NK-92 treated with Interleukin-12 subunit alpha and Interleukin-12 subunit beta, amount 100 ng/mL, for 24 hours (cell line): ENCODE data around the gene KCNE3.

Source experiments
- DNase-seq: peaks from one replicate; lab custom pipeline; 2025; lab: John Stamatoyannopoulos, UW

Gene KCNE3, protein sequence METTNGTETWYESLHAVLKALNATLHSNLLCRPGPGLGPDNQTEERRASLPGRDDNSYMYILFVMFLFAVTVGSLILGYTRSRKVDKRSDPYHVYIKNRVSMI

DNA sequence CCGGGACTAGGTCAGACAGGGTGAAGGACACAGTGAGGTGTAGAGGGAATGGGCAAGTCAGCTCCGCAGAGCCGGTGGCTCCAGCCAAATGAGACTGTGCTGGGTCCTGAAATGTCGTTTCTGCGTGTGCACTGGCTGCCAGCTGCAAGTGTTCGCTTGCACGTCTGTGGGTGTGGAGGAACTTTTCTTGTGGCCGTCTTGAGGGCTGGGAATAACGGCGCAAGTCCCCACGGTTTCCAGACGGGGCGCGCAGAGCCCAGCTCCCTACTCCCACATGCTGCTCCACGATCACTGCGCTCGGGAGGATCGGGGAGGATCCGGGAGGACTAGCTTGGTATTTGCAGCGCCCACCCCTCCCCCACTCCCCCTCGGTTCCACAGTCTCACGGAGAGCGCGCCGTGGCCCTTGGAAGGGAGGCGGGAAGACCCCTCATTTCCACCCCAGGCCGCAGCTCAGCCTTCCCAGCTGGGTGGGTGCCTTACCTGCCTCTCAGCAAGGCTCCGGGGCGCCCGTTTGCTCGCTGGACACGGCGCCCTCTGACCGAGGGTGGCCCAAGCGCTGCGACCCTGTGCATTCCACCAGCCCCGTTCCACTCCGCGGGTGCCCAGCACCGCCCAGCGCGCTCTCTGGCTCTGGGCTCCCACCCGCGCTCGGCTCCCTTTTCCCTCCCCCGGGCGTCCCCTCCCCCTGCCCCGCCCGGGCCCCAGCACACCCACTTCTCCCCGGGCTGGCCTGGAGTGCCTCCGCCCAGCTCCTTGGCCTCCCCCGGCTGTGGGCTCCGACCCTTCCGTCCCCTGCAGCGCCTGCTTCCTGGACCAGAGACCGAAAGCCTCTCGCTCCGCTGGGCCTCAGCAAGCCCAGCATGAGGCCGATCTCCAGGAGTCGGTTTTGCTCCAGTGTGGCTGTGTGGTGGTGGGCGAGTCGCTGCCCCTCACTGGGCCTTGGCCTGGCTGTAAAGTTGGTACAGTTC is at the start of gene KCNE3:
KCNE3 (minus strand) TSS at position 634 of the 970 bp plus-strand sequence. CDS start 9,986 bp downstream, outside the sequence.
- no peak for DNase-seq

DNA sequence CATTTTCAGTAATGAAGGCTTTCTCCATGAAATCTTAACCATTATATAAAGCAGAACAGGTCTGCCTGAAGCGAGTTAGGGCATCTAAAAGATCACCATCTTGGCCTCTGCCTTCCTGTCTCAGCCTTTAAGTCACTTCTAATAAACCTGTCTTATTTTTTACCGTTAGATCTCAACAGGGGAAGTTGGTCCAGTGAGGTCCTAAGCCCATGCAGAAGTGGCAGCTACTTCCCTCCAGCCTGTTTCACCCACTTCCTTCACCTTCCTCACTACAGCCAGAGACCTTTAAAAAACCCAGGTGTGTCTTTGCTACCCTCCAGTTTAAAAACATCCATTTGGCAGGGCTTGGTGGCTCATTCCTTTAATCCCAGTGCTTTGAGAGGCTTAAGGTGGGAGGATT is 40.2 kb upstream of the KCNE3 start:
- DNase-seq: no peak

DNA sequence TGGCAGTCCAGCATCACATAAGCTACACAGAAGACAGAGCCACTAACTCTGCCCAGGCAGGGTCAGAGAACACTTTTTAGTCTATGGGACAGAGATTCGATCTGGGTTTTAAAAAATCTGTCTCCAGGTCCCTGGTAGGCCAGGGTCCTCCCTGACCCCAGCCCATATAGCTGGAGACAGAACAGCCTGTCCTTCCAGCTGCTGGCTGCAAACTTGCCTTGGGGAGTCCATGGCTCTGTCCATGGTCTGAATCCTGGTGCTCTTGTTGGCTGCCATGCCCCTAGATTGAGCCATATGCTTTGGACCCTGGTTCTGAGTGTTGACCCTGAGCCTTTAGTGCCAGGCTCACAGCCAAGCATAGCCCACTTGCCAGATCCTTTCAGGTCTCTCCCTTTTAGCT is 39.5 kb upstream of the KCNE3 start:
- no peak for DNase-seq

DNA sequence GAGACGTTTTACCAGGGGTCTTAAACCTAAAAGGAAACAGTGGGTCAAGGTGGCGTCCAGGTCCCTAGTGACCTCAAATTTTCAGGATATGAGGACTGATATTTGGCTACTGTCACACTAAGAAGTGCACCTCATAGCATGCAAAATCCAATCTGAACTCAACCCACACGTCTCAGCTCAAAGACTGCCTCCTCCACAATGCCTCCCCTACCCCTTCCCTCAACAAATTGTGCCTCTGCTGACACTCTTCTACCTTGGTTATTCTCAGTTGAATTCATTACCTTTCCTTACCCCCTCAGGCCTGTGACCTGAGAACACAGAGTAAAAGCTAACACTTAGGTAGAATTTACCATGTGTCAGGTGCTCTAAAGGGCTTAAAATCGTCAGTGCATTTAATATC is 38.6 kb upstream of the KCNE3 start:
- no peak for DNase-seq

DNA sequence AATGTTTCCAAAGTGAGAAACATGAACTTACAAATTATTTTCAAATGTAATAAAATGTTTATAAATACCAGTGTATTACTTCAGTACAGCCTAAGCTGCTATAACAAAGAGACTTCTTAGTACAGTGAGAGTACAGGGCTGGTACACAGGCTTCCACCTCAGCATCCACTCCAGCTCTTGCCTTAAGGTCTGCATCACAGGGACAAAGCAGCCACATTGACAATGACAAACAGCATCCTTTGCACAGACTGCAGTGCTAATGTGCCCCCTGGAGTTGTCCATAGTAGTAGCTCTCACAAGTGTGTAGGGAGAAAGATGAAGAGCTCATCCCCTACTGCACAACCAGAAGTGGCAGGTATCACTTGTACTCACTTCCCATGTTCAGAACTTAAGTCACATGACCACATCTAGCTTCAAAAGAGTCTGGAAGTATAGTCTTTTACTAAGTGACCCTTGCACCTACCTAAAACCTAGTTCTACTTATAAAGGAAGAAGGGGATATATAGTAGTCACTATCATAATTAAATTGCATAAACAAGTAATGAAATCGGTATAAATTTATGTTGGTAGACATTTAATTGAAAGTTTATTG is 36.8 kb upstream of the KCNE3 start:
- DNase-seq: no peak

DNA sequence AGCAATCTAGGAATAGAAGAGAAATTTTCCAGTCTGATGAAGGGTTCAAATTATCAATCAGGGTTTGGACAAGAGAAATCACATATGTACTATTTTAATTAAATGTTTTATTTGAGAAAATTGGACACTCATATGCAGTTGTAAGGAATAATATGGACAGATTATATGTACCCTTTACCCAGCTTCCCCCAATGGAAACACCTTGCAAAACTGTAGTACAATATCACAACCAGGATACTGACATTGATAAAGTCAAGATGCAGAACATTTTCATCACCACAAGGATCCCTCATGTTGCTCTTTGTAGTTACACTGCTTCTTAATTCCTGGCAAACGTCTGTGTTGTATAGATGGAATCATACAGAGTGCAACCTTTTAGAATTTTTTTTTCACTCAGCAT is 27.6 kb upstream of the KCNE3 start:
- no peak for DNase-seq

DNA sequence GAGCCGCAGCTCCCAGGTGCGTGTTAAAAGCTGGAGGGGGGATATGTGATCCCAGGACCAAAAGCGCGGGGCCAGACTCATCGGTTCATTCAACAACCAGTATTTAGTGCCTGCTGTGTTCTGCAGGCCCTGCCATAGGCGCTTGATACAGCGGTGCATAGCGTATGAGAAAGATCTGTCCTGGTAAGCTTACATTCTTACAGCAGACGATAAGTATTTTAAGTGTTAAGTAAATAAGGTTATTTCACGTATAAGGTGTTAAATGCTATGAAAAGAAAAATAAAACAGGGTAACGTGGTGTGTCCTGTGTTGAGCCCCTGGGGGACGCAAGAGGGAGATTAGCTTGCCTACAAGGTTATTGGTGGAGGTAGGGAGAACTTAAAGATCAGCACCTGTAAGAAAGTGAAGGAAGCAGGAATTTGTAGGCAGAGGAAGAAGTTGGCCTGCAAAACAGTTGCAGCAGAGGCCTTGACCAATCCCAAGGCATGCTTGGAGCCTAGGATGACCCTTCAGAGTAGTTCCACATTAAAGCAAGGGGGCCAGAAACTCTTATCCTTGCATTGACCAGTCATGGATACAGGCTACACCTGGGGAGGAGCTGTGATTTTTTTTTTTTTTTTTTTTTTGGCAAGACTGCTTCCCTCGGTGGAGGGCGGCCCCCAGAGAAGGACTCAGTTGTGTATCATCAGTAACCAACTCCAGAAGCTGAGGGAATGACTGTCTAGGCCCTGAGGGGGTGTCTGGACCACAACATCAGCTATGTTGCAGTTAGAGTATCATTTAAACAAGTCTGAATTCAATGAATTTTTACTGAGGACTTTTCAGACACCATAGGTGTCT is 26.7 kb upstream of the KCNE3 start:
- no peak for DNase-seq

DNA sequence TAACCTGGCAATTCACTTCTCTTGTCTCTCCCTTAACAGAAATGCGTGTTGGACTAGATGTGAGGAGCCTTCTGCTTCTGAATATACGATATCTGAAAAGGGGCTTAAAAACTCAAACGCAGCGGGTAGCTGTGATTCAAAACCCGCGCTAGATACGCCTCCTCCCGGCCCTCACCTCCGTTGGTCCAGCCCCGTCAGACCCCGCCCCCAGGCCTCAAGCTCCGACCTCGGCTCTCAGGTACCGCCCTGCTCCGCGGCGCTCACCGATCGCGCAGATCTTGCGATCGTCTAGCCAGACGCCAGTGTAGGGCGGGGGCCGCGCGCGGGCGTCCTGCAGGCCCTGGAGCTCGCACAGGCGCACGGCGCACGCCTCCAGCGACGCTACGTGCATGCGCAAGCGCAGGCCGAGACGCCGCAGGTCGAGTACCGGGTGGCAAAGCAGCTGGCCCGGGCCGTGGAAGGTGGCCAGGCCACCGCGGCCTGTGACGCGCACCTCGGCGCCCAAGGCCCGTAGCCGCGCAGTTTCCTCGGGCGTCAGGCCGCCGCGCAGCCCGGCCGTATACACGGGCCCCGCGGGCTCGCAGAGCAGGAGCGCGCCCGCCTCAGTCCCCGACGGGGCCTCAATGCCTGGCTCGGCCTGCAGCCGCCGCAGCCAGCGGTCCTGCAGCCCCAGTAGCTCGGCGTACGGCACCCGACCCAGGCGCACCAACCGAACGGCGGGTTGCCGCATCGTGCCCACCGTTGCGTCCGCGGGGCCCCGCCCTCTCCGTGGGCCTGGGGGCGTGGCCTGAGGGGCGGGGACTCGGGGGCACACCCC is 25.8 kb upstream of the KCNE3 start, which contains the start of gene LIPT2:
LIPT2 (minus strand) TSS at position 751 of the 817 bp plus-strand sequence; CDS start at position 730, 21 bp downstream.
- DNase-seq: peak; percentile 97

DNA sequence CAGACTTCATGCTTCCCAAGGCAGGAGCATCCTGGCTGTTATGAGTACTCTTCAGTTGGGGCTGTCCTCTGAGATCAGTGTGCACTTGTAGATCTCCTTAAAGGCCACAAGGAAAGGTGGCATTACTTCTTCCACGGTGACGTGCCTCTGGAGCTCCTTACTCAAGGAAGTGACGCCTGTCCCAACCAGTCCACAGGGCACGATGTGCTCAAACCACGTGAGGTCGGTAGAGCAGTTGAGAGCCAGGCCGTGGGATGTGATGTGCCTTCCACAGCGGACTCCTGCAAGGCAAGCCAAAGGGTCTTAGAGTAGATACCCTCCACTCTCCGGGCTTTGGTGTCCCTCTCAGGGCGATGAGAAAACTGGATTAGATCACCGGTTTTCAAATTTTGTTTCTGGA is 24.7 kb upstream of the KCNE3 start:
- no peak for DNase-seq

DNA sequence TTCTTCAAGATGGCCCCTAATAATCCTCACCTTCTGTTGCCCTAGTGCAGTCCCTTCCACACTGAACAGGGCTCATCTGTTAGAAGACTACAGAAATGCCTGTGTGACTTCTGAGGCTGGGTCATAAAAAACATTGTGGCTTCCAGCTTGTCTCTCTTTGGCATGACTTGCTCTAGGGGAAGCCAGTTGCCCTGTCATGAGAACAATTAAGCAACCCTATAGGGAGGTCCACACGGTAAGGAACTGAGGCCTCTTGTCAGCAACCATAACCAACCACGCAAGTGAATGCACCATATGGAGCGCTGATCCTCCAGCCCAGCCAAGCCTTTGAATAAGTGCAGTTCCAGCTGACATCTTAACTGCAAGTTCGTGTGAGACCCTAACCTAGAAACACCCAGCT is 23.6 kb upstream of the KCNE3 start:
- no peak for DNase-seq

DNA sequence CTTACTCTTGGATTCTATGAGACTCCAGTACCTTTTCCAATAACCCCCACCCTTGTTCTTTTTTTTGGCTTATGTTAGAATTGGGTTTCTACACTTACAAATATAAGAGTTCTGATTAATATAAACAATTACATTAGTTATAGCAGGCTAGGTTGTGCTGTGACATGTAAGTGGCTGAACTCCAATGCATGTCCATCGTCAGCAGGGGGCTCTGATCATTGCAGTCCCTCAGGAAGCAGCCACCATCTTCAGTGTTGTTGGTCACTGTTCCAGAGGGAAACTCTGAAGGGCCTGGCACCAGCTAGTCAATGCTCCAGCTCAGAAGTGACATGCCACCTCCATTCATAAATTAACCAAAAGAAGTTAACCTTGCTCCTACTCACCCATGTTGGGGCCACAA is 20.5 kb upstream of the KCNE3 start:
- no peak for DNase-seq

DNA sequence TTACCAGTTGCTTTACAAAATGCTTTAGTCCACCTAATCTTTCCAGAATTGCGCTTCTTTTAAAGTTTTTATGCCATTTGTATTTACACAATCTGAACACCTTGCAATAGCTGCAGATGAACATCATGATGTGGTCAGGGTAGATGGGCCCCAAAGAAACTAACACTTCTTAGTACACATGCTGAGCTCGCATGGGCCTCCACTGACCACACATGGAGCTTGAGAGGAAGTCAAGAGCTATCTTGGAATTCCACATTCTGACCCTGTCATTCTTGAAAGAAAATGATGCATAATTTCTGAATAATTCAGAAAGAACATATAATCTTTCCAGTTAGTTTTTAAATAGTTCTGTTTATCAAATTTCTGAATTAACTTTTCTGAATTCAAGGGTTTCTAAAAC is 18.5 kb upstream of the KCNE3 start:
- DNase-seq: no peak

DNA sequence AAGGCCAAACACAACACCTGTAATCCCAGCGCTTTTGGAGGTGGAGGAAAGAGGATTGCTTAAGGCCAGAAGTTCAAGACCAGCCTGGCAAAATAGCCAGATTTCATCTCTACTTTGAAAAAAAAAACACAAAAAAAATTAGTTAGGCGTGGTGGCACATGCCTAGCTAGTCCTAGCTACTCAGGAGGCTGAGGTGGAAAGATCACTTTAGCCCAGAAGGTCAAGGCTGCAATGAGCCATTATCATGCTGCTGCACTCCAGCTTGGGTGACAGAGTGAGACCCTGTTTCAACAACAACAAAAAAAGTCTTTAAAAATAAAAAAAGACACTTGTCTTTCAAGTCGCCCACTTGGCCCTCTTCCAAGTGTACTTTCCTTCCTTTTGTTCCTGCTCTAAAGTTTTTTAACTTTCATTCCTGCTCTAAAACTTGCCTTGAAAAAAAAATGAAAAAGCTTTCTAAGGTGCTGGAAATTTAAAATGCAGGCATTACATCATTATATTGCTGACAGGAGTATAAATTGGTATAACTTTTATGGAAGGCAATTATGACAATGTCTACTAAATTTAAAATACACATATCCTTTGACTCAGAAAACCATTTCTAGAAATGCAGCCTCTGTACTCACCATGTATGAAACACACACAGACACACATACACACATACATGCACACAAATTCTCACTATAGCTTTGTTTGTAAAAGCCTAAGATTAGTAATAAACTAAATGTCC is 13.5 kb upstream of the KCNE3 start:
- DNase-seq: no peak

DNA sequence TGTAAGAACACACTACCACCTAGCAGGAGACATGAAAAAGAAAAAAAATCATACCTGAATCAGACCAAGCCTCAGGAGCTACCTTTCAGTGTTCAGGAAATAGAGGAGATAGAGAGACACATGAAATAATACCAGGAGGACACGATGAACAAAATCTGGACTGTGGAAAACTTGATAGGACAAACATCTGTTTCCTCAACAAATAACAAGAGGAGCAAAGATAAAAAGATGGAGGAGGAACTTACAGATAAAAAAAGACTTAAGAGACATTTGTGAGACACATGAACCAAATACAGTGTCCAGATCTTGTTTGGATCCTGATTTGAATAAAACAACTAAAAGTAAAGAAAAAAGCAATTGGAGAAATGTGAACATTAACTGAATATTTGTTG is 12.4 kb upstream of the KCNE3 start:
- no peak for DNase-seq

DNA sequence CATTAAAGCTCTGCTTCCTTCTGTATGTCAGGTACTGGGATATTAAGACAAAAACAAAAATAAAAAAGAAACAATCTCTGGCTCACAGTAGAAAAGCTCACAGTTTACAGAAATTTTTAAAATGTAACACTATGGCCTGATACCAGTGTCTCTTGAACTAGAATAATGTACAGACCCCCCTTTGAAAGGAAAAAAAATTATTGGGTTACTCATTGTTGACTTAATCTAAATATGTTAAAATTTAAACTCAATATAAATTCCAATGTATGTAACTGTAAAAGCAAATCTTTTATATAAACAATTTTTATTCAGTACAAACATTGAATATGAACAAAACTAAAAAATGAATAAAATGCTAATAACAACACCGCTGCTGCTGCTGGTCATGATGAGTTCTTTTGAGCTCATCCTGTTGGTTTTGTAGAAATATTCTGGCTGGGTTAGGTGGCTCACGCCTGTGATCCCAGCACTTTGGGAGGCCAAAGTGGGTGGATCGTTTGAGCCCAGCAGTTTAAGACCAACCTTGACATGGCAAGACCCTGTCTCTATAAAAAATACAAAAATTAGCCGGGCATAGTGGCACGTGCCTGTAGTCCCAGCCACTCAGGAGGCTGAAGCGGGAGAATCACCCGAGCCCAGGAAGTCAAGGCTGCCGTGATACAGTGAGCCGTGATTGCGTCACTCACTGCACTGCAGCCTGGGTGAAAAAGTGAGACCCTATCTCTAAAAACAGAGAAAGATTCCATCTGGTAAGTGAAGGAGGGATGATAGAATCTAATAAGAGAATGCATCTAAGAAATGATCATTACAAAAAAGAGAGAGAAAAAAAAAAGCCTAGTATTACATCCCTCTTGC is 11.8 kb upstream of the KCNE3 start:
- DNase-seq: no peak

DNA sequence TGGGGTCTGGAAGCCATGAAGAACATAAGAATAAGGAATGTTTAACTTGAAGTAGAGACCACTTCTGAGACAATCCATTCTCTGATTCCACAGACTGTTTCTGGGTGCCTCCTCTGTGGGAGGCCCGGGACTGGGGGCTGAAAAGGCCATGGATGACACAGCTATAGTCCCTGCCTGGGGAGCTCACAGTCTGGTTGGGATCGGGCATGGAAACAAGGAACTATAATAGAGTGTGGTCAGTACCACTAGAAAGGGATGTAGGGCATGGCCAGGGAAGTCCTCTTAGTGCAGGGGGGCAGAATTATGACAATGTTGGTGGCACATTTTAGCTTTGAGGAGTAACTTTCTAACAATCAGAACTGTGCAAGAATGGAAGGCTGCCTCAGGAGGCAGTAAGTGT is 9.2 kb upstream of the KCNE3 start:
- DNase-seq: no peak

DNA sequence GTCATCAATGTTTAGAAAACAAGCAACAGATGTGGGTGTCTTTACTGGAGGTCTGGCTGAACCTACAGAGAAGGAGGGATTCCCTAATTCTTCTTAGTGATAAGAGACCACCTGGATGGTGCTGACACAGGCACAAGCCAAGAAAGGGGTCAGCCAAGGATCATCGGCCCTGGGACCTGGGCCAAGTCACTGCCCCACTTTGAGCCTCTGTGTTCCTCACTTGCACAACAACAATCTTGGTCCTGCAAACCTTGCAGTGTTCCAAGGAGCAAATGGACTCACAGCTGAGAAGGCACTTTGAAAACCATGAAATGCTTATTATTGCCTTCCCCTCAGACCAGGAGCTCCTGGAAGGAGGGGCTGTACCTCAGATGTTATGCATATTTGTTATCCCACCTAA is 7.0 kb upstream of the KCNE3 start:
- no peak for DNase-seq

DNA sequence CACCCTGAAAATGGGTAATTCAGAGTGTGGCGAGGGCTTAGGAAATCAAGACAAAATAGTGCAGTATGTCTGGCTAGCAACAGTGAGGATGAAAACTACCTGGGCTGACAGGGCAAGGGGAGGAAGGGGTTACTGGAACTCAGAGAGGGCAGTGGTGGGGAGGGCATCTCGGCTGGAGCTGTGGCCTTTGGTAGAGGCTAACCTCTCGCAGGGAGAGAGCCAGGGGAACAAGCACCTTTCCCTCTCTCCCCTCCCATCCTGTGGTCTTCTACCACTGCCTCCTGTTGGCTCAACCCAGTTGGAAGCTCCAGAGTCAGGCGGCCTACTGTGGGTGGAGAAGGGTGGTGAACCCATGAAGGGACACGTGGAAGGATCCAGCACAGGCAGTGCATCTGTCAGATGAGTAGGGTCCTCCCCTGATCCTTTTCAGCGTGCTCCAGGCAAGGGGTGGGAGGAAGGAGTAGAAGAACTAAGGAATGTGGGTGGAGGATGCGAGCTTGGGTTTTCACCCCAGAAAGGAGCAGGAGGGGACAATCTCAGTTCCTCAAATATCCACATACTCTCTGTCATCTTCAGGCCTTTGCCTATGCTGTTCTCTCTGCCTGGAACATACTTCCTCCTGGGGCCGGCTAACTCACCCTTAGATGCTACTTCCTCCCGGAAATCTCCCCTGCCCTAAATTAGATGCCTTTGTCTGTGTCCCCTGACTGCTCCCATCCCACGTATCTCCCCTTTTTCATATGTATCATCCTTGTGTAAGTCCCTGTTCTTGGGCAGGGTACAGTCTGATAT is 6.2 kb upstream of the KCNE3 start:
- no peak for DNase-seq
